Heart left ventricle (tissue), 13 donors: ENCODE results near the gene CDC26.

Experiments
- POLR2A ChIP-seq, 2 donors: fragments of 450-650 bp; IDR thresholded peaks; one replicate each; pipeline ENCODE4 v1.6.1; 2017; ENCODE audit warnings: antibody characterized with exemption in 2 of 2, mild to moderate bottlenecking in 2 of 2, moderate library complexity in 2 of 2
- TF ChIP-seq, protein P1 (sequence below), 12 donors: fragments of 200-600 bp; sonication (generic) in 4 of 12; IDR thresholded peaks; one replicate each; pipeline versions ENCODE4 v1.5.0 to v1.8.0; 2018 to 2022; ENCODE audit warnings: antibody characterized with exemption in 12 of 12, mild to moderate bottlenecking in 5 of 12
- donor health status: ischemic (EF 13 %, LVEDD 7.1; RV severe dilation, severe dysfunction).
- donor health status: DM: no; HTN: yes; CAD: no.
- donor health status: DM: no; HTN: no; CAD: no.
- donor health status: ischemic (EF 25% LVEDD 6.9; RV normal size, moderate dysfunction).
- donor health status: ischemic (EF 25% LVEDD 5.7; RV mildly dilated, moderate dysfunction).
- donor health status: ischemic (EF 35%, LVEDD 5.7; RV mildly dilated, moderate dysfunction).
- donor health status: nonischemic (EF 11% LVEDD 7.7; RV severe dilation, severe dysfunction).
- donor health status: DM: yes; HTN: yes; CAD: no.
- donor health status: PGD.
- donor health status: ischemic (EF 29% LVEDD 5.4; RV normal size, mild dysfunction).
- donor health status: nonischemic (EF 23%, LVEDD 6.1; RV moderate dilation, normal function).

DNA sequence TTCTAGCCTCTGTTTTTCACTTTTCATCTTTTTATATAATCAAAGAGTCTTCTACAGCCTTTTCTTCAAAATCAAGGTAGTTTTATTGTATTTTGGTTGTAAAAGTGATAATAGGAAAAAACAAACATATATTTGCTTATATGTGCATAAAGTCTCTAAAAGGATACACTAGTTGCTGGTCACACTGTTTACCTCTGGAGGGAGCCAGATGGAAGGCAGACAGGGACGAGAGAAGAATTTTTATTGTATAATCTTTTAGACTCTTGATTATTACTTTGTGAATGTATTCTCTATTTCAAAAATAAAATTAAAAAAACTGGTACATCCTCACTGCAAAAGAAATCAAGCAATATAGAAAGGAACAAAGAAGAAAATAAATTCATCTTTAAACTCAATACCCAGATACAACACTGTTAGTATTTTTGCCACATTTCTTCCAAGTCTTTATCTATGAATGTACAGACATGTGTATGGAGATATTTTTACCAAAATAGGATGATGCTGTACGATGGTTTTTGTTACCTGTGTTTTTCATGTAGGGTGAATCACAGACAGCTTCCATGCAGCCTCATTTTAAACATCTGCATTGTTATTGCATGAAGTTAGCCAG is 33.9 kb upstream of the CDC26 start:
- TF ChIP-seq, protein P1, sequence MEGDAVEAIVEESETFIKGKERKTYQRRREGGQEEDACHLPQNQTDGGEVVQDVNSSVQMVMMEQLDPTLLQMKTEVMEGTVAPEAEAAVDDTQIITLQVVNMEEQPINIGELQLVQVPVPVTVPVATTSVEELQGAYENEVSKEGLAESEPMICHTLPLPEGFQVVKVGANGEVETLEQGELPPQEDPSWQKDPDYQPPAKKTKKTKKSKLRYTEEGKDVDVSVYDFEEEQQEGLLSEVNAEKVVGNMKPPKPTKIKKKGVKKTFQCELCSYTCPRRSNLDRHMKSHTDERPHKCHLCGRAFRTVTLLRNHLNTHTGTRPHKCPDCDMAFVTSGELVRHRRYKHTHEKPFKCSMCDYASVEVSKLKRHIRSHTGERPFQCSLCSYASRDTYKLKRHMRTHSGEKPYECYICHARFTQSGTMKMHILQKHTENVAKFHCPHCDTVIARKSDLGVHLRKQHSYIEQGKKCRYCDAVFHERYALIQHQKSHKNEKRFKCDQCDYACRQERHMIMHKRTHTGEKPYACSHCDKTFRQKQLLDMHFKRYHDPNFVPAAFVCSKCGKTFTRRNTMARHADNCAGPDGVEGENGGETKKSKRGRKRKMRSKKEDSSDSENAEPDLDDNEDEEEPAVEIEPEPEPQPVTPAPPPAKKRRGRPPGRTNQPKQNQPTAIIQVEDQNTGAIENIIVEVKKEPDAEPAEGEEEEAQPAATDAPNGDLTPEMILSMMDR (IDR thresholded peaks at IDR 0.05) = peak; percentile 56 to 83 (median 65)
- no peak for TF ChIP-seq POLR2A (IDR thresholded peaks at IDR 0.05)
